H1 (cell line): ENCODE results near the gene UBE3C. TPM values are rescaled to one million over a fixed set of nuclear protein-coding genes. Genes with fewer than 3 reads are reported as not detected.

Source experiments
- CTCF ChIA-PET: fragments of 300-600 bp; sonication (Branson Sonifier 250); formaldehyde crosslinking; loops from one replicate; lab custom pipeline; 2021; ENCODE audit not compliant: partially characterized antibody; lab: Charles Lee
- POLR2A ChIA-PET: fragments of 300-600 bp; sonication (Branson Sonifier 250); formaldehyde crosslinking; loops from one replicate; lab custom pipeline; 2021; ENCODE audit warnings: inconsistent platforms; ENCODE audit not compliant: partially characterized antibody; lab: Charles Lee
- DNase-seq, 2 experiments: peaks; one replicate each; pipeline versions ENCODE4 v3.0.0 to v3.0.0-alpha.2; 2010 to 2022; ENCODE audit warnings: low spot score in 2 of 2, low read depth in 1 of 2, mixed read lengths in 1 of 2
- FAIRE-seq: peaks from 2 replicates; lab custom pipeline; 2011; peaks lifted over from hg19 to GRCh38; lab: Jason Lieb, UNC
- H2AFZ ChIP-seq: 2 replicates; pipeline ENCODE4 v1.8.1; 2012; ENCODE audit warnings: low read length, inconsistent platforms
- H2AK5ac ChIP-seq: 2 replicates; pipeline ENCODE4 v1.6.1; 2013; ENCODE audit warnings: low read depth, low read length
- H2BK120ac ChIP-seq: replicated peaks from 2 replicates; pipeline ENCODE3; 2013; ENCODE audit warnings: low read depth, low read length, inconsistent platforms
- H2BK12ac ChIP-seq: 2 replicates; pipeline ENCODE4 v1.6.1; 2013; ENCODE audit warnings: low read depth, low read length
- H2BK15ac ChIP-seq: 2 replicates; pipeline ENCODE4 v1.6.1; 2013; ENCODE audit warnings: low read length
- H2BK20ac ChIP-seq: 2 replicates; pipeline ENCODE4 v1.6.1; 2013; ENCODE audit warnings: low read length
- H2BK5ac ChIP-seq: 2 replicates; pipeline ENCODE4 v1.6.1; 2013; ENCODE audit warnings: low read depth, low read length
- H3K14ac ChIP-seq: 2 replicates; pipeline ENCODE4 v1.6.1; 2013; ENCODE audit warnings: inconsistent platforms; ENCODE audit not compliant: insufficient read length
- H3K18ac ChIP-seq: 2 replicates; pipeline ENCODE4 v1.6.1; 2013; ENCODE audit warnings: low read length; ENCODE audit errors: extremely low read depth
- H3K23ac ChIP-seq: 2 replicates; pipeline ENCODE4 v1.6.1; 2013; ENCODE audit warnings: inconsistent platforms; ENCODE audit not compliant: insufficient read length
- H3K23me2 ChIP-seq: 2 replicates; pipeline ENCODE4 v1.6.1; 2013; ENCODE audit warnings: low read depth, low read length
- H3K27ac ChIP-seq: 2 replicates; pipeline ENCODE4 v1.6.1; 2011; ENCODE audit warnings: low read depth, low read length, inconsistent platforms
- H3K27me3 ChIP-seq, 4 experiments: replicated peaks in 1 of 4; 1 replicate in 1 of 4; 2 replicates in 3 of 4; pipeline versions ENCODE4 v1.6.1 to v1.8.1; 2011 to 2013; ENCODE audit warnings: low read length in 3 of 4, mild to moderate bottlenecking in 3 of 4, inconsistent platforms in 2 of 4, mixed read lengths in 2 of 4, moderate library complexity in 1 of 4; ENCODE audit not compliant: control insufficient read depth in 3 of 4, insufficient read depth in 3 of 4; ENCODE audit errors: extremely low read depth in 1 of 4
- H3K36me3 ChIP-seq, 4 experiments: 2 replicates each; pipeline versions ENCODE4 v1.6.1 to v1.8.1; 2011 to 2013; ENCODE audit warnings: mild to moderate bottlenecking in 4 of 4, low read length in 3 of 4, moderate library complexity in 2 of 4, control low read depth in 1 of 4, inconsistent platforms in 1 of 4; ENCODE audit not compliant: insufficient read depth in 4 of 4, control insufficient read depth in 2 of 4
- H3K4ac ChIP-seq: replicated peaks from 2 replicates; pipeline ENCODE3; 2013; ENCODE audit warnings: low read length, low read depth, mixed read lengths, inconsistent platforms; ENCODE audit not compliant: insufficient read length
- H3K4me1 ChIP-seq, 4 experiments: replicated peaks in 1 of 4; 1 replicate in 1 of 4; 2 replicates in 3 of 4; pipeline versions ENCODE4 v1.6.1 to v1.8.1; 2011 to 2013; ENCODE audit warnings: low read length in 3 of 4, inconsistent platforms in 2 of 4, mixed read lengths in 1 of 4; ENCODE audit not compliant: insufficient read depth in 4 of 4, control insufficient read depth in 3 of 4
- H3K4me2 ChIP-seq, 2 experiments: 2 replicates each; pipeline versions ENCODE4 v1.6.1 to v1.8.1; 2011 to 2013; ENCODE audit warnings: low read depth in 2 of 2, low read length in 2 of 2, control low read depth in 1 of 2, inconsistent platforms in 1 of 2, mild to moderate bottlenecking in 1 of 2; ENCODE audit not compliant: insufficient read depth in 1 of 2
- H3K4me3 ChIP-seq, 4 experiments: fragments of 200-600, 300-600 bp in 1 of 4; sonication (generic), shearing (Covaris generic), sonication (Bioruptor Twin) in 1 of 4; 2 replicates each; pipeline versions ENCODE4 v1.5.1 to v1.8.1; 2011 to 2016; ENCODE audit warnings: low read length in 4 of 4, low read depth in 3 of 4, control low read depth in 2 of 4, inconsistent platforms in 2 of 4, mild to moderate bottlenecking in 2 of 4, mixed read lengths in 1 of 4, moderate library complexity in 1 of 4; ENCODE audit not compliant: insufficient read depth in 2 of 4; ENCODE audit errors: extremely low read depth in 1 of 4
- H3K56ac ChIP-seq: replicated peaks from 2 replicates; pipeline ENCODE3; 2013; ENCODE audit warnings: low read depth, mild to moderate bottlenecking, mixed read lengths, low read length, inconsistent platforms; ENCODE audit not compliant: insufficient read length
- H3K79me1 ChIP-seq: 2 replicates; pipeline ENCODE4 v1.6.1; 2013; ENCODE audit warnings: low read depth, low read length, control low read depth
- H3K79me2 ChIP-seq, 2 experiments: 2 replicates each; pipeline versions ENCODE4 v1.6.1 to v1.8.1; 2012 to 2013; ENCODE audit warnings: low read length in 2 of 2, mild to moderate bottlenecking in 2 of 2, inconsistent platforms in 1 of 2; ENCODE audit not compliant: insufficient read depth in 2 of 2, control insufficient read depth in 1 of 2
- H3K9ac ChIP-seq, 4 experiments: replicated peaks in 1 of 4; 1 replicate in 1 of 4; 2 replicates in 3 of 4; pipeline versions ENCODE4 v1.6.1 to v1.8.1; 2011 to 2013; ENCODE audit warnings: low read depth in 3 of 4, low read length in 3 of 4, control low read depth in 2 of 4, mild to moderate bottlenecking in 2 of 4, moderate library complexity in 2 of 4, inconsistent platforms in 1 of 4; ENCODE audit errors: extremely low read depth in 1 of 4
- H3K9me3 ChIP-seq, 2 experiments: 2 replicates each; pipeline versions ENCODE4 v1.6.1 to v1.8.1; 2012 to 2013; ENCODE audit warnings: mild to moderate bottlenecking in 2 of 2, moderate library complexity in 2 of 2, control low read depth in 1 of 2, inconsistent platforms in 1 of 2, low read depth in 1 of 2, low read length in 1 of 2, mixed read lengths in 1 of 2; ENCODE audit not compliant: insufficient read depth in 2 of 2
- H4K20me1 ChIP-seq, 2 experiments: replicated peaks in 1 of 2; 2 replicates each; pipeline versions ENCODE3 to v1.8.1; 2011 to 2013; ENCODE audit warnings: inconsistent platforms in 2 of 2, low read length in 2 of 2, mild to moderate bottlenecking in 1 of 2; ENCODE audit not compliant: insufficient read depth in 2 of 2, control insufficient read depth in 1 of 2
- H4K5ac ChIP-seq: 2 replicates; pipeline ENCODE4 v1.6.1; 2013; ENCODE audit warnings: low read length, low read depth, mixed read lengths, inconsistent platforms; ENCODE audit not compliant: insufficient read length
- H4K8ac ChIP-seq: 2 replicates; pipeline ENCODE4 v1.8.0; 2013; ENCODE audit warnings: mild to moderate bottlenecking, moderate library complexity, low read length, inconsistent platforms; ENCODE audit not compliant: insufficient read depth; ENCODE audit errors: extremely low read depth
- H4K91ac ChIP-seq: replicated peaks from 2 replicates; pipeline ENCODE3; 2013; ENCODE audit warnings: low read length, mixed read lengths, inconsistent platforms; ENCODE audit not compliant: insufficient read length
- CREB1 ChIP-seq: IDR thresholded peaks from 2 replicates; pipeline ENCODE4 v1.6.1; 2012; ENCODE audit warnings: inconsistent platforms
- CTCF ChIP-seq, 3 experiments: IDR thresholded peaks; 1 replicate in 2 of 3; 2 replicates in 1 of 3; pipeline versions ENCODE4 v1.5.1 to v1.6.1; 2011; ENCODE audit warnings: low read length in 3 of 3, mild to moderate bottlenecking in 3 of 3, inconsistent platforms in 2 of 3, low read depth in 1 of 3, moderate library complexity in 1 of 3; ENCODE audit not compliant: insufficient read depth in 1 of 3; ENCODE audit errors: control extremely low read depth in 1 of 3
- JUND ChIP-seq: IDR thresholded peaks from 2 replicates; pipeline ENCODE4 v1.6.1; 2011; ENCODE audit warnings: mild to moderate bottlenecking, improper control_type of control experiment, low read length
- KDM4A ChIP-seq: IDR thresholded peaks from one replicate; pipeline ENCODE4 v1.7.1; 2012; ENCODE audit warnings: low read depth, mild to moderate bottlenecking, moderate library complexity, low read length, inconsistent platforms; ENCODE audit not compliant: severe bottlenecking
- NRF1 ChIP-seq: IDR thresholded peaks from 2 replicates; pipeline ENCODE4 v1.6.1; 2011; ENCODE audit warnings: mild to moderate bottlenecking, low read depth, low read length, improper control_type of control experiment
- RAD21 ChIP-seq, 2 experiments: IDR thresholded peaks in 1 of 2; conservative IDR thresholded peaks in 1 of 2; 2 replicates each; pipeline ENCODE4 v1.6.1; 2011; ENCODE audit warnings: low read depth in 2 of 2, low read length in 2 of 2, improper control_type of control experiment in 1 of 2, inconsistent platforms in 1 of 2, mild to moderate bottlenecking in 1 of 2, moderate library complexity in 1 of 2
- WGBS, 2 experiments: shearing (Covaris generic) in 1 of 2; methylation state at CpG; one replicate each; pipeline versions ENCODE4 v1.1.6 to v1.1.7; 2013 to 2015; ENCODE audit warnings: low lambda C conversion rate in 2 of 2, mixed read lengths in 2 of 2, inconsistent platforms in 1 of 2, low coverage in 1 of 2, missing lambda C conversion rate in 1 of 2; ENCODE audit not compliant: insufficient replicate concordance in 2 of 2, insufficient coverage in 1 of 2, insufficient read length in 1 of 2; ENCODE audit errors: extremely low coverage in 1 of 2, missing lambda C conversion rate in 1 of 2; 5-methylcytosine and 5-hydroxymethylcytosine counted together
- polyA plus RNA-seq, 7 experiments: library from polyadenylated mRNA; depleted of rRNA in 3 of 7; stranded (reverse) in 5 of 7; unstranded in 2 of 7; fragments of >200 nt in 5 of 7; fragments of 200-250 nt in 2 of 7; gene quantifications; 1 replicate in 5 of 7; 2 replicates in 1 of 7; 4 replicates in 1 of 7; pipeline versions ENCODE4 v1.2.1 to v1.2.3, GENCODE V29; 2011 to 2013; ENCODE audit warnings: missing spikeins in 2 of 7, mixed read lengths in 2 of 7
- total RNA-seq: library from RNA; stranded (reverse); fragmentation: NEBNext Ultra II Directional; extraction: Animal tissue kit (Norgen Biotek cat#: 25700); gene quantifications from 2 replicates; pipeline ENCODE4 v1.2.1, GENCODE V29; 2021
- TF ChIP-seq, protein P1 (sequence below): IDR thresholded peaks from 2 replicates; pipeline ENCODE4 v1.6.1; 2012; ENCODE audit warnings: low read length, inconsistent platforms

UBE3C gene
- total and polyA plus RNA-seq, 2 of the 8 experiments (the other 6 are each of a cell fraction or from before 2014, with no cell fraction given) = 32.0 to 54.1 TPM

DNA sequence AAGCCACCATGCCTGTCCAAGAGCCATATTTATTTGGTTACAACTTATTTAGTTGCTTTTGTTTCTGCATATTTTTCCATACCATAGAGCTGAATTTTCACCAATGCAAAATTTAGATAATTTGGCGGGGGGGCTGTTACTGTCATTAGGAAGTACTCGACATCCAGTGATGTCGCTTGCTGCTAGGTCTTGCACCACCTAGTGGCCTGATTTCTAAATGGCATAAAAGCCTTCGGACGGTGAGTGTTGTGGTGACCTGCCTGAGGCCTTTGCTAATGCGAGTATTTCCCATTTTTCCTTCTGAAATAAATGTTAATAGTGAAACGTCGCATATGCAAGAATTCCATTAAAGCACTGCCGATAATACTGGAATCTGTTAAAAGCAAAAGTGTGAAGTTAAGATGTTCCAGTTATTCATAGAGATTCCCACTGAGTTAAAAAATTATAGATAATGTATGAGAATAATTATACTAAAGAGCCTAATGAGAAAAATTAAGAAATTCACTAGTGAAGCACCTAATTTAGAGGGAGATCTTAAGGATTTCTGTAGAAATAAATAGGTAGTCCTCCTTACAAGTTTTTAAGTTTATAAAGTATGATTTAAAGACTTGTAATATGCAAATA is 112.0 kb downstream of the UBE3C start:
- H3K36me3 ChIP-seq = peaks cover 7 to 44% (median 19%) of the 10 kb centered on the region in 4 experiments
- no peaks in the 10 kb centered on the region for H3K4me1 ChIP-seq
- H3K79me2 ChIP-seq = no peaks in the 10 kb centered on the region; a peak in 1 of 4 replicates
- peak; percentile 31 to 74 for DNase-seq
- H3K27me3 ChIP-seq = no peaks in the 10 kb centered on the region
- no peak overlapping the region for H3K4me3 ChIP-seq
- no peak overlapping the region for H2AK5ac ChIP-seq
- no peak overlapping the region for H2AFZ ChIP-seq
- no peaks in the 10 kb centered on the region for H3K9me3 ChIP-seq
- no peak overlapping the region for H4K5ac ChIP-seq
- H3K27ac ChIP-seq = no peak overlapping the region
- no peak overlapping the region for H2BK120ac ChIP-seq
- no peak overlapping the region for H3K4me2 ChIP-seq
- CTCF ChIA-PET = interaction anchor here (0.6 to 17.0 kb wide), 18 partner anchors 10 to 328 kb away, joined by 3 to 207 read pairs (median 5); no protein-coding TSS in a partner anchor
- H3K18ac ChIP-seq = no peak overlapping the region
- H3K23ac ChIP-seq = no peak overlapping the region
- H2BK20ac ChIP-seq = no peak overlapping the region
- peaks cover 0 to 1% of the 10 kb centered on the region in 2 experiments for H4K20me1 ChIP-seq
- no peak overlapping the region for H4K91ac ChIP-seq
- H3K79me1 ChIP-seq = no peaks in the 10 kb centered on the region
- no peak overlapping the region for H3K56ac ChIP-seq
- no peak overlapping the region for H2BK15ac ChIP-seq
- 74% methylated on average over 9 of the region's 9 CpGs; no CpG with 5 or more reads in 1 of the 2 experiments for WGBS, 2 experiments
- no peak overlapping the region for H3K14ac ChIP-seq
- no peak overlapping the region for H4K8ac ChIP-seq
- H2BK12ac ChIP-seq = no peak overlapping the region
- no peak overlapping the region for H3K9ac ChIP-seq
- H3K4ac ChIP-seq = no peak overlapping the region
- POLR2A ChIA-PET = interaction anchor here (0.6 to 1.2 kb wide), 2 partner anchors 69 to 302 kb away, joined by 3 read pairs; partner anchors contain the start of gene NOM1
- H3K23me2 ChIP-seq = no peaks in the 10 kb centered on the region
- peak; percentile 42 for FAIRE-seq
- no peak overlapping the region for H2BK5ac ChIP-seq
- TF ChIP-seq CREB1 (peak; percentile 67), RAD21 (IDR thresholded peaks at IDR 0.05 in 1 of 2, conservative IDR thresholded peaks at IDR 0.05 in 1 of 2; ENCODE audit: low read depth in 2 of 2, low read length in 2 of 2) (peak; percentile 52; a peak in 3 of 4 replicates), KDM4A (no peak), JUND (peak; percentile 63; the same call in 1 of the 2 replicates), CTCF (IDR thresholded peaks at IDR 0.05; ENCODE audit: control extremely low read depth in 1 of 3, insufficient read depth in 1 of 3, low read depth in 1 of 3, low read length in 3 of 3) (peak; percentile 64 to 85 (median 68)), NRF1 (no peak)
- TF ChIP-seq, protein P1, sequence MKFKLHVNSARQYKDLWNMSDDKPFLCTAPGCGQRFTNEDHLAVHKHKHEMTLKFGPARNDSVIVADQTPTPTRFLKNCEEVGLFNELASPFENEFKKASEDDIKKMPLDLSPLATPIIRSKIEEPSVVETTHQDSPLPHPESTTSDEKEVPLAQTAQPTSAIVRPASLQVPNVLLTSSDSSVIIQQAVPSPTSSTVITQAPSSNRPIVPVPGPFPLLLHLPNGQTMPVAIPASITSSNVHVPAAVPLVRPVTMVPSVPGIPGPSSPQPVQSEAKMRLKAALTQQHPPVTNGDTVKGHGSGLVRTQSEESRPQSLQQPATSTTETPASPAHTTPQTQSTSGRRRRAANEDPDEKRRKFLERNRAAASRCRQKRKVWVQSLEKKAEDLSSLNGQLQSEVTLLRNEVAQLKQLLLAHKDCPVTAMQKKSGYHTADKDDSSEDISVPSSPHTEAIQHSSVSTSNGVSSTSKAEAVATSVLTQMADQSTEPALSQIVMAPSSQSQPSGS = peak; percentile 92
